GM21526 (cell line): ENCODE results near the gene CRIP3.

ENCODE experiments used
- ATAC-seq: cut with Tn5 transposase; IDR thresholded peaks from one replicate; pipeline ENCODE4 v1.9.1; 2021; ENCODE audit warnings: moderate library complexity; ENCODE audit not compliant: unreplicated experiment, low FRiP score

Gene CRIP3

GRCh38 chr6:43274916-43275597, 33.6 kb downstream of the CRIP3 start:
- ATAC-seq: no peak

GRCh38 chr6:43274127-43274915, 34.3 kb downstream of the CRIP3 start:
- no peak for ATAC-seq

GRCh38 chr6:43273707-43274106, 34.9 kb downstream of the CRIP3 start:
- ATAC-seq: no peak

GRCh38 chr6:43271944-43272343, 36.7 kb downstream of the CRIP3 start:
- no peak for ATAC-seq

- no peak for ATAC-seq
Observed at GRCh38 chr6:43271103-43271815, 37.4 kb downstream of the CRIP3 start.

GRCh38 chr6:43269273-43270007, 39.2 kb downstream of the CRIP3 start:
- no peak for ATAC-seq

- ATAC-seq: no peak
Observed at GRCh38 chr6:43268782-43269272, 39.8 kb downstream of the CRIP3 start.

- ATAC-seq: no peak
Observed at GRCh38 chr6:43268355-43268700, 40.3 kb downstream of the CRIP3 start.

- no peak for ATAC-seq
Observed at GRCh38 chr6:43267619-43268354, 40.8 kb downstream of the CRIP3 start.

- ATAC-seq: no peak
Observed at GRCh38 chr6:43265564-43265963, 43.1 kb downstream of the CRIP3 start.

GRCh38 chr6:43264599-43265145, 44.0 kb downstream of the CRIP3 start:
- ATAC-seq: no peak

GRCh38 chr6:43263314-43264178, 45.1 kb downstream of the CRIP3 start:
- ATAC-seq: peak; percentile 60

GRCh38 chr6:43262780-43263313, 45.8 kb downstream of the CRIP3 start:
- ATAC-seq: no peak

GRCh38 chr6:43262000-43262779, 46.4 kb downstream of the CRIP3 start:
- ATAC-seq: no peak

GRCh38 chr6:43261198-43261597, 47.4 kb downstream of the CRIP3 start:
- ATAC-seq: no peak

- ATAC-seq: no peak
Observed at GRCh38 chr6:43260791-43261190, 47.8 kb downstream of the CRIP3 start.

- ATAC-seq: no peak
Observed at GRCh38 chr6:43258807-43259686, 49.6 kb downstream of the CRIP3 start.
